ENCODE data around the gene TIGD6. TPM values are rescaled to one million over a fixed set of nuclear protein-coding genes. Genes with fewer than 3 reads are reported as not detected.
A peak's percentile ranks its signal among the peaks of the same experiment; 100 is the strongest.

The TIGD6 gene
- total RNA-seq, 2 experiments from 2014 or later = 1.7 to 2.9 TPM

DNA sequence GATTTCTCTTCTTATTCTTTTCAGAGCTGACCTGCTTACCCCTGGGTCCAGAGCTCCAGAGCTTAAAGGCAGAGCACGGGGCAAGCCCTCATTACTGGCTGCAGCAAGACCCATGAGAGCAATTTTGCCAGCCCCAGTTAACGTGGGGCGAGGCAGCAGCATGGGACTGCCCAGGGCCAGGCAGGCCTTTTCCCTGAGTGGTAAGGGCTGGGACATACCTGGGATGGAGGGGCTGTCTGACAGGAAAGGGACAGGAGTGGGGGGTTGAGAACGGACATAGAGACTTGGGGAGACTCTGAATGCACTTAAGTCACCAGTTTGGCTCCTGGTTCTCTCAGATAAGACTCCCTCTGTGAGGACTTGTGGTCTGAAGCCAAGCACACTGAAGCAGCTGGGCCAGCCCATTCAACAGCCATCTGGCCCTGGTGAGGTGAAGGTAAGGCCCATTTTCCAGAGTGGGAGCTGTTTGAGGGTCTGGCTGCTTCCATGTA lies 26.3 kb upstream of the TIGD6 start:
- DNase-seq (no peak), ATAC-seq (no peak)
- H3K9me3 Mint-ChIP-seq (ENCODE audit: low read depth) = no peaks in the 10 kb centered on the region
- no peak overlapping the region for H3K27ac Mint-ChIP-seq
- peaks cover 50% of the 10 kb centered on the region for H3K36me3 Mint-ChIP-seq
- no peaks in the 10 kb centered on the region for H3K27me3 Mint-ChIP-seq
- no peak overlapping the region for H3K4me3 Mint-ChIP-seq
- H3K4me1 Mint-ChIP-seq = peaks cover 9% of the 10 kb centered on the region
- CTCF ChIA-PET = no interaction called here

DNA sequence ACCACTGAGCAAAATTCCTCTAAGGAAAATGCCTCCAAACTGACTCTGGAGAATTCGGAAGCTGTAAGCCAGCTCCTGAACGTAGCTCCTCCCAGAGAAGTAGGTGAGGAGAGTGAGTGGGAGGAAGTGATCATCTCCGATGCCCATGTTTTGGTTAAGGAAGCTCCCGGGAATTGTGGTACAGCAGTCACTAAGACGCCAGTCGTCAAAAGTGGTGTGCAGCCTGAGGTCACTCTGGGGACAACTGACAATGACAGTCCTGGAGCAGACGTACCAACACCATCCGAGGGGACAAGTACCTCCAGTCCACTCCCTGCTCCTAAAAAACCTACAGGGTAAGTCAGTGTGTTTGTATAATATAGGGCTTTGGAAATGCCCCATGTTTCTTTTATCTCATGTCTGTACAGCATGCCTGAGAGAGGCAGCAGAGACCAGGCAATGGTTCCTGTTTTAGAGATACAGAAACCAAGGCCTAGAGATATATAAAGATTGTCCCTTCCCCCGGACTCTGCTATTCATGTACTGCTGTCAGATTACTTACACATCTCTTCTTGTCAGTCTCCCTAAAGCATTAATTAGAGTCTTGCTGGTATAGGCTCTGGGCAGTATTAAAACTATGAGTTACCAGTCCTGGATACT lies 24.0 kb upstream of the TIGD6 start:
- no peak overlapping the region for H3K27ac Mint-ChIP-seq
- no peak for DNase-seq
- no peaks in the 10 kb centered on the region for H3K27me3 Mint-ChIP-seq
- H3K36me3 Mint-ChIP-seq = peaks cover 53% of the 10 kb centered on the region
- no peaks in the 10 kb centered on the region for H3K9me3 Mint-ChIP-seq (ENCODE audit: low read depth)
- CTCF ChIA-PET = interaction anchor here (1.1 kb wide), 1 partner anchor 196 kb away, joined by 3 read pairs; no protein-coding TSS in a partner anchor
- no peak overlapping the region for H3K4me3 Mint-ChIP-seq
- peaks cover 23% of the 10 kb centered on the region for H3K4me1 Mint-ChIP-seq
- no peak for ATAC-seq

DNA sequence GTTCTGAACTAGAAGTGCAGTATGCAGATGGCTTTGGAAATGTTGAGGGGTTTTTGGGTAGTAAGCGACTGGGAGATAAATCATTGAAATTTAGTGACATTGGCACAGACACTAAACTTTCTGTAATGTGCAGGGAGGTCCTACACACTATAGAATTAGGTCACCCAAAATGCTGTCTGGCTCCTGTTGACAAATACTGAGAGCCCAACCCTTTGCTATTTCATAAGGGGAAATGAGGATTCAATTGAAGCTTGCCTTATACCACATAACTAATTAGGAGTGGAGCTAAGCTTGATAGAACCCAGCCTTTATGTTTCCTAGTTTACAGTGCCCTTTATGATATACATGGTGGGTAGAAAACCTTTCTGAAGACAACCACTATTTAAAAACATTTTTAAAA lies 22.7 kb upstream of the TIGD6 start:
- H3K27ac Mint-ChIP-seq = no peak overlapping the region
- peaks cover 25% of the 10 kb centered on the region for H3K4me1 Mint-ChIP-seq
- H3K4me3 Mint-ChIP-seq = no peak overlapping the region
- no peaks in the 10 kb centered on the region for H3K27me3 Mint-ChIP-seq
- ATAC-seq (no peak), DNase-seq (no peak)
- no peaks in the 10 kb centered on the region for H3K9me3 Mint-ChIP-seq (ENCODE audit: low read depth)
- H3K36me3 Mint-ChIP-seq = peaks cover 60% of the 10 kb centered on the region
- CTCF ChIA-PET = interaction anchor here (0.8 to 1.1 kb wide), 2 partner anchors 23 to 195 kb away, joined by 3 read pairs; partner anchors contain the start of genes HMGXB3 and TIGD6

DNA sequence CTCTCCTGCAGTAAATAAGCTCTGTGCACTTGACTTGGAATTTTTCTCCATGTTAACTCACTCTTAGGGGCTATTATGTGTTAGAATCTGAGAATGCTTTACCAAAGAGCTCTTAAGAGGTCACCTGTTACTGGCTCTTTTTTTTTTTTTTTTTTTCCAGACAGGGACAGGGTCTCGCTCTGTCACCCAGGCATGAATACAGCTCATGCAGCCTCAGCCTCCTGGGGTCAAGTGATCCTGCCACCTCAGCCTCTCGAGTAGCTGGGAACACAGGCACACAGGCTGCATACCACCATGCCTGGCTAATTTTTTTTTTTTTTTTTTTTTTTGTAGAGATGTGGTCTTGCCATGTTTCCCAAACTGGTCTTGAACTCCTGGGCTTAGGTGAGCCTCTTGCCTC lies 22.2 kb upstream of the TIGD6 start:
- CTCF ChIA-PET = interaction anchor here (0.7 to 1.2 kb wide), 2 partner anchors 14 to 190 kb away, joined by 3 read pairs; no protein-coding TSS in a partner anchor
- no peaks in the 10 kb centered on the region for H3K27me3 Mint-ChIP-seq
- peaks cover 25% of the 10 kb centered on the region for H3K4me1 Mint-ChIP-seq
- H3K9me3 Mint-ChIP-seq (ENCODE audit: low read depth) = no peaks in the 10 kb centered on the region
- no peak overlapping the region for H3K4me3 Mint-ChIP-seq
- H3K36me3 Mint-ChIP-seq = peaks cover 59% of the 10 kb centered on the region
- DNase-seq = no peak
- peak overlapping the region; percentile 34 for H3K27ac Mint-ChIP-seq
- no peak for ATAC-seq

DNA sequence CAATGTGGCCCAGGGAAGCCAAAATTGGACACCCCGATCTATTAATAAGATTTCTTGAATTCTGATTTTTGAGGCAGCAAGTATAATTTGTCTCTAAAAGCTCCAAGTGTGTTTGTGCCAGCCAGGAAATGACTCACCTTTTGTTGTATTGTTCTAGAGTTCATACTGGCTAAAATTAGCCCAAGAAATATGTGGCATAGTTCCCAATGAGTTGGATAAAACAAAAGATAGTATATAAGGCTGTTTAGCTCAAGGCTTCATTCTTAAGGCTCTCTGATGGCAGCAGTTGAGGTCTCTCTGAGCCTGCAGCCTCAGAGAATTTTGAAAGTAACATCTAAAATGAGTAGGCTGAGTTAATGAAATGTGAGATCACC lies 21.7 kb upstream of the TIGD6 start:
- Mint-ChIP-seq H3K27ac (peak overlapping the region; percentile 27), H3K4me3 (no peak overlapping the region), H3K27me3 (no peaks in the 10 kb centered on the region), H3K36me3 (peaks cover 62% of the 10 kb centered on the region), H3K9me3 (ENCODE audit: low read depth) (no peaks in the 10 kb centered on the region), H3K4me1 (peaks cover 25% of the 10 kb centered on the region)
- CTCF ChIA-PET = interaction anchor here (0.7 to 1.5 kb wide), 3 partner anchors 9 to 189 kb away, joined by 3 to 4 read pairs (median 3); no protein-coding TSS in a partner anchor
- ATAC-seq = no peak
- no peak for DNase-seq

DNA sequence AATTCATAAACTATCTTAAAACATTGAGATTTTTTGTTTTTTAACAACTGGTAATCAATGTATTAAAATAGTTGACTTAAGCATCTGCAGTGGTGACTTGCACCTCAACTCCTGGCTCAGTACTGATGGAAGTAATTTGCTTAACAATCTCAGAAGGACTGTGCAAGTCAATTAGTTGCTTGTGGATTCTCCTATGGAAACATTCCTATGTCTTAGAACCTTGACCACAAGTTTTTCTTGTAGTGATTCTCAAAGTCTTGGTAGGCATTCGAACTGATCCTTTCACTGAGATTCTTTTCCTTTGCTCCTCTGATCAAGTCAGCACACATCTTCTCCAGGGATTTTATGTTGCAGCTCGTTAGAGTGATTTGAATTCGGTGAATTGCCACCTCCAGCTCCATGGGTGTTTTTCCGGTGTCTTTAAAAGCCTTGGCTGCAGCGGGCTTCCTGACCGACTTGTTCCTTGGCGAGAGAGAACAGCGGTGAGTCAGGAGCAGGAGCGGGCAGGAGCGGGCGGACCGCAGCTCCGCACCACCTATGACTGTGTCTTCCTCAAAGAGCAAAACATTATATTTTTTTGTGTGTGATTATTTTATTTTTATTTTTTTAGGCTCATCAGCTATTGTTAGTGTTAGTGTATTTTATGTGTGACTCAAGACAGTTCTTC lies 21.2 kb upstream of the TIGD6 start:
- H3K27me3 Mint-ChIP-seq = no peaks in the 10 kb centered on the region
- DNase-seq (no peak), ATAC-seq (no peak)
- H3K4me3 Mint-ChIP-seq = no peak overlapping the region
- peak overlapping the region; percentile 27 for H3K27ac Mint-ChIP-seq
- no peaks in the 10 kb centered on the region for H3K9me3 Mint-ChIP-seq (ENCODE audit: low read depth)
- CTCF ChIA-PET = interaction anchor here (0.7 to 1.5 kb wide), 5 partner anchors 9 to 188 kb away, joined by 3 to 4 read pairs (median 3); no protein-coding TSS in a partner anchor
- H3K4me1 Mint-ChIP-seq = peaks cover 25% of the 10 kb centered on the region
- H3K36me3 Mint-ChIP-seq = peaks cover 62% of the 10 kb centered on the region

DNA sequence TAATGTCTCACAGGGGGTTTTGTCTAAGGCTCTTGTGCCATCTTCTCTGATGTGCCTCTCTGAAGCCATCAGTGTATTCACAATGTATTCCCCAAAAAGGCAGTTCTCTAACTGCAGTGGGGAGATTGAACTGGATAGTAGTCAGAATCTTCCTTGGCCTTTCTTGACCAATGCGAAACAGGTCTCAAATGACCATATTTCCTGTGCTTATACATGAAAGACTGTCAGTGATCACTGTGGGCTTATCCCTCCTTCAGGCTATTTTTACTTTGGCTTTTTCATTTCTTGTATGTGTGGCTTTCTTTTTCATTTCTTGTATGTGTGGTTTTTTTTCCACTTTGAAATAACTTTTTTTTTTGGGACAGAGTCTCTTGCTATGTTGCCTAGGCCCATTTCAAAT lies 19.8 kb upstream of the TIGD6 start:
- H3K27ac Mint-ChIP-seq = peak overlapping the region; percentile 25
- H3K27me3 Mint-ChIP-seq = no peaks in the 10 kb centered on the region
- peaks cover 66% of the 10 kb centered on the region for H3K36me3 Mint-ChIP-seq
- ATAC-seq (no peak), DNase-seq (no peak)
- CTCF ChIA-PET = interaction anchor here (1.1 to 1.2 kb wide), 2 partner anchors 28 to 186 kb away, joined by 3 read pairs; no protein-coding TSS in a partner anchor
- no peak overlapping the region for H3K4me3 Mint-ChIP-seq
- H3K4me1 Mint-ChIP-seq = peaks cover 25% of the 10 kb centered on the region
- H3K9me3 Mint-ChIP-seq (ENCODE audit: low read depth) = peaks cover 4% of the 10 kb centered on the region

DNA sequence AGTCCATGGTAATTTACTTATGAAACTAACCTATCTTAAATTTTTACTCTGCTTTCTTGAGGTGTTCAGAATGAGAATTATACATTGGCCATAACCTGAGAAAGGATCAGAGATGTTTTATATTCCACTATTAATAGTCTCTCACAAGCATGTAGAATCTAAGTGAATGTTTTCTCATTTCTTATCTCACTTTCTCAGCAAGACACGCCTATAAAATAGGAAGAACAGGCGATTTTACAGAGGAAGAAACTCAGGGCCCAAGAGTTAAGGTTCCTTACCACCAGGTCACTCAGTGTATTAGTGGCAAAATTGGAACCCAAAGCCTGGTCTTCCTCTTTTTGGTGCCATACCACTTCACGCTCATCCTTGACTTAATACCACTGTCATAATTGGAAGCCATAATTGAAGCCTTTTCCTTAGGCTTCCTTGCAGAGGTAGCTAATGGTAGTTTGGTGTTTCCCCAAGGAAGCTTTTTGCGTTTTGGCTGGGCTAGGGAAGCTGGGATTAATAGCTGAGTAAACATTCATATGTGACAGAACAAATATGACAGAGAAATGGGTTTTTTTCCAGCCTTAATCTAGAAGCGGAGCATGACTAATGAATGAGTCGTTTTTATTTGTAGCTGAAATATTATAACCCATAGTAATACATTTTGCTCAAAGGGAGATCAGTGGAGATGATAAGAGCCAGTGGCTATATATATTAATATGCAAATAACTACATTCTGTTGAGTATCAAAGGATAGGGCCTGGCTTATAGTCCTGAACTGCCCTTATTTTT lies 17.0 kb upstream of the TIGD6 start:
- DNase-seq (no peak), ATAC-seq (no peak)
- Mint-ChIP-seq H3K36me3 (peaks cover 83% of the 10 kb centered on the region), H3K4me1 (peaks cover 24% of the 10 kb centered on the region), H3K27ac (no peak overlapping the region), H3K27me3 (no peaks in the 10 kb centered on the region), H3K9me3 (ENCODE audit: low read depth) (peaks cover 4% of the 10 kb centered on the region), H3K4me3 (no peak overlapping the region)
- CTCF ChIA-PET = no interaction called here

DNA sequence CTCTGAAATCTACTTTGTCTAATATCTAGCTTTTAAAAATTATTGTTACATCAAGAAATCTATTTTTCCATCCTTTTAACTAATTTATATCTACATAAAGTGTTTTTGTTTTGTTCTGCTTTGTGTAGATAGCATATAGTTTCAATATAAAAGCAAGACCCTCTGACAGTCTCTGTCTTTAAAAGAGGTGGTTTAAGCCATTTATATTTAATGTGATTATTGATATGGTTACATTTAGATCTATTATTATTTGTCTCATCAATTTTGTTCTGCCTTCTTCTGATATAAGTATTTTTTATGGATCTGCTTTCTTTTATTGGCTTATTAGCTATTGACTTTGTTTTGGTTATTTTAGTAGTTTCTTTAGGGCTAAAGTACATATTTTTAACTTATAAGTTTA lies 16.1 kb upstream of the TIGD6 start:
- H3K27me3 Mint-ChIP-seq = no peaks in the 10 kb centered on the region
- no peak overlapping the region for H3K27ac Mint-ChIP-seq
- H3K4me1 Mint-ChIP-seq = peaks cover 15% of the 10 kb centered on the region
- peaks cover 4% of the 10 kb centered on the region for H3K9me3 Mint-ChIP-seq (ENCODE audit: low read depth)
- ATAC-seq = no peak
- H3K36me3 Mint-ChIP-seq = peaks cover 83% of the 10 kb centered on the region
- CTCF ChIA-PET = interaction anchor here (1.2 kb wide), 1 partner anchor 12 kb away, joined by 3 read pairs; no protein-coding TSS in a partner anchor
- DNase-seq = no peak
- no peak overlapping the region for H3K4me3 Mint-ChIP-seq

DNA sequence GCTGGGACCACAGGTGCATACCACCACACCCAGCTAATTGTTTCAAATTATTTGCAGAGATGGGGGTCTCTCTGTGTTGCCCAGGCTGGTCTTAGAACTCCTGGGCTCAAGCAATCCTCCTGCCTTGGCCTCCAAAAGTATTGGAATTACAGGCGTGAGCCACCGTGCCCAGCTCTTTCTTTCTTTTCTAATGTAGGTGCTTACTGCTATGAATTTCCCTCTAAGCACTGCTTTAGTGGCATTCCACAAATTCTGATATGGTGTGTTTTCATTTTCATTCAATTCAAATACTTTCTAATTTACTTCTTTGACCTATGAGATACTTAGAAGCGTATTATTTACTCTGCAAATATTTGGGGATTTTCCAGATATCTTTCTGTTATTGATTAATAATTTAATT lies 15.0 kb upstream of the TIGD6 start:
- CTCF ChIA-PET = interaction anchor here (1.2 kb wide), 1 partner anchor 11 kb away, joined by 3 read pairs; no protein-coding TSS in a partner anchor
- H3K4me1 Mint-ChIP-seq = peaks cover 11% of the 10 kb centered on the region
- DNase-seq (no peak), ATAC-seq (no peak)
- H3K27ac Mint-ChIP-seq = no peak overlapping the region
- peaks cover 4% of the 10 kb centered on the region for H3K9me3 Mint-ChIP-seq (ENCODE audit: low read depth)
- H3K27me3 Mint-ChIP-seq = no peaks in the 10 kb centered on the region
- peaks cover 89% of the 10 kb centered on the region for H3K36me3 Mint-ChIP-seq
- no peak overlapping the region for H3K4me3 Mint-ChIP-seq

DNA sequence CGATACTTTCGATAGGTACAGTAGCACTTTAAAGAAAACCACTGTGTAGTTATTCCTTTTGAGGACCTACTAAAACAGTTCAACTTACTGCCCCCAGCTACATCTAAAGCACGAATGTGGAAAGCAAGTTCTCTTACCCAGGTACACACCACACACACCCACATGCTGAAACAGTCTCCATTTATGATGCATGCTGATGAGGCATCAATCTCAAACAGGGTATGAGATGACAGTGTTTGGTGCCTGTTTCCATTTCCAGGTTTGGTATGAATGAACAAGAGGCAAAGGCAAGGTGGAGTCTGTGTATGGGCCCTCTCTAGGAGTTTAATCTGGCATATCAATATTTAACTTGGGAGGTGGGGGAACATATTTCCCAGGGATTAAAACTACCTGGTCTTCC lies 14.0 kb upstream of the TIGD6 start:
- Mint-ChIP-seq H3K36me3 (peaks cover 88% of the 10 kb centered on the region), H3K4me3 (no peak overlapping the region), H3K9me3 (ENCODE audit: low read depth) (peaks cover 4% of the 10 kb centered on the region), H3K4me1 (peaks cover 5% of the 10 kb centered on the region), H3K27ac (no peak overlapping the region), H3K27me3 (no peaks in the 10 kb centered on the region)
- no peak for DNase-seq
- CTCF ChIA-PET = no interaction called here
- no peak for ATAC-seq

DNA sequence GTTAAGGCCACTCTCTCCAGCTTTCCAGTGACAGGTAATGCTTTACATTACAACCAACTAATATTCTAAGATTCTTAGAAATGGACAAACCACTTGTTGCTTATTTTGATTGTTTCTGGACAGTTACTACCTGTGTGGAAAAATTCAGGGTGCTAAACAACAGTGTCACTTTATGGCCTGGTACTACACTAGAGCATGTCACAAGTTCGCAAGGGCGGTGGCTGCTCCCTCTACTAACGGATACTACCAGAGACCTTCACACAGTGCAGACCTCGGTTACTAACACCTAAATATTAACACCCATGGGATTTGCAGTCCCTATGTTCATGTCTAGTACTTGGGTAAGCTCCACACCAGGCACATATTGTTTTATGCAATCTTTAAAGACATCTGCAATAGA lies 13.5 kb upstream of the TIGD6 start:
- Mint-ChIP-seq H3K9me3 (ENCODE audit: low read depth) (peaks cover 4% of the 10 kb centered on the region), H3K4me1 (peaks cover 6% of the 10 kb centered on the region), H3K27ac (no peak overlapping the region), H3K36me3 (peaks cover 85% of the 10 kb centered on the region), H3K4me3 (no peak overlapping the region), H3K27me3 (no peaks in the 10 kb centered on the region)
- DNase-seq = no peak
- ATAC-seq = no peak
- CTCF ChIA-PET = no interaction called here

DNA sequence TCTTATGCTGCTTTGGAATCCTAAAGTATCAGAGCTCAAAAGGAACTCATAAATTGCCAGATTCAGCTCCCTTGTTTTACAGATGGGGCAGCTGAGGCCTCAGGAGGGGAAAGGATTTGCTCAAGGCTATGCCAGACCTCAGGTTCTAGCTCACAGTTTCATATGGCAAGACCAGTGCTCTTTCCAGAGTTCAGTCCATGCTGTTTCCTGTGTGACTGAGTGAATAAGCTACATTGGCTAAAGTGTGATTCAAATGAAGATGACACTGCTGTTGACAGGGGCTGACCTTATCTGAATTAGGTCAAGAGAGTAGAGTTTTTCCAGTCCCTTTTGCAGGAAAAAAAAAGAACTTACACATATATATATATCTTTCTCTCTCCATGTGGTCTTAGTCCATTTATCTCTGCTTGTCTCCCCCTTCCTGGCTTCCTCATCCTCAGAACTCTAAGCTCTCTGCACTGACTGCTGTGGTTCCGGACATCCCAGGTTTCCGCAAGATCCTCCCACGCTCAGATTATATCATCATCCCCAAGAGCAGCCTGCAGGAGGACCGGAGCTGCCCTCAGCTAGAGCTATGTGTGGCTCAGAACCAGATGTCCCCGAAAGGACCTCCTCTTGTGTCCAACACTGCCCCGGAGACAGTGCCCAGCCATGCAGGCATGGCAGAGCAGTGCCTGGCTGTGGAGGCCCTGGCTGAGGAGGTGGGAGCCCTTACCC lies 9.4 kb upstream of the TIGD6 start:
- DNase-seq (no peak), ATAC-seq (no peak)
- CTCF ChIA-PET = no interaction called here
- H3K27ac Mint-ChIP-seq = no peak overlapping the region
- H3K36me3 Mint-ChIP-seq = peaks cover 80% of the 10 kb centered on the region
- H3K4me1 Mint-ChIP-seq = peaks cover 19% of the 10 kb centered on the region
- no peaks in the 10 kb centered on the region for H3K27me3 Mint-ChIP-seq
- no peaks in the 10 kb centered on the region for H3K9me3 Mint-ChIP-seq (ENCODE audit: low read depth)
- H3K4me3 Mint-ChIP-seq = no peak overlapping the region
